GM12878 (cell line): Measurements from ENCODE around the gene KCNQ1. TPM values are rescaled to one million over a fixed set of nuclear protein-coding genes. Genes with fewer than 3 reads are reported as not detected.

ENCODE experiments used
- ASH2L ChIP-seq: fragments of 300-600, 200-600 bp; sonication (generic); IDR thresholded peaks from 2 replicates; pipeline ENCODE4 v1.6.1; 2017; ENCODE audit warnings: low read depth, mild to moderate bottlenecking, borderline replicate concordance
- BACH1 ChIP-seq: fragments of 450-650 bp; IDR thresholded peaks from 2 replicates; pipeline ENCODE4 v1.6.1; 2017; ENCODE audit warnings: mild to moderate bottlenecking, borderline replicate concordance
- BMI1 ChIP-seq: fragments of 450-650 bp; IDR thresholded peaks from 2 replicates; pipeline ENCODE4 v1.6.1; 2016; ENCODE audit warnings: mild to moderate bottlenecking, moderate library complexity, borderline replicate concordance
- CBX5 ChIP-seq: sonication (generic); IDR thresholded peaks from 2 replicates; pipeline ENCODE4 v1.6.1; 2016; ENCODE audit warnings: low read depth, moderate library complexity, mild to moderate bottlenecking, inconsistent platforms
- CTCF ChIP-seq, 3 experiments: IDR thresholded peaks in 2 of 3; conservative IDR thresholded peaks in 1 of 3; 2 replicates each; pipeline ENCODE4 v1.5.1; 2011; ENCODE audit warnings: low read depth in 3 of 3, low read length in 3 of 3, mild to moderate bottlenecking in 3 of 3, control low read depth in 2 of 3, moderate library complexity in 2 of 3, inconsistent platforms in 1 of 3, mixed read lengths in 1 of 3; ENCODE audit not compliant: control insufficient read depth in 2 of 3, insufficient read depth in 1 of 3; ENCODE audit errors: extremely low read depth in 1 of 3
- ELK1 ChIP-seq: IDR thresholded peaks from 2 replicates; pipeline ENCODE4 v1.6.1; 2012; ENCODE audit warnings: low read depth, low read length, improper control_type of control experiment
- ESRRA ChIP-seq: IDR thresholded peaks from 2 replicates; pipeline ENCODE4 v1.6.1; 2012; ENCODE audit warnings: mild to moderate bottlenecking, low read length, improper control_type of control experiment
- FOXM1 ChIP-seq: IDR thresholded peaks from 2 replicates; pipeline ENCODE4 v1.6.1; 2012; ENCODE audit warnings: low read depth, mild to moderate bottlenecking, inconsistent platforms, low read length, moderate library complexity
- HDGF ChIP-seq: fragments of 450-650 bp; IDR thresholded peaks from 2 replicates; pipeline ENCODE4 v1.6.1; 2016; ENCODE audit warnings: antibody characterized with exemption
- HSF1 ChIP-seq: fragments of 150-350 bp; IDR thresholded peaks from 2 replicates; pipeline ENCODE4 v1.6.1; 2014; ENCODE audit warnings: mild to moderate bottlenecking, low read depth, low read length
- KLF5 ChIP-seq: fragments of 450-650 bp; IDR thresholded peaks from 2 replicates; pipeline ENCODE4 v1.6.1; 2014; ENCODE audit warnings: mild to moderate bottlenecking; ENCODE audit not compliant: partially characterized antibody
- MXI1 ChIP-seq: fragments of 150-350 bp; IDR thresholded peaks from 2 replicates; pipeline ENCODE4 v1.6.1; 2011; ENCODE audit warnings: low read depth, mild to moderate bottlenecking, inconsistent platforms, low read length, improper control_type of control experiment
- MYC ChIP-seq: IDR thresholded peaks from 2 replicates; pipeline ENCODE4 v1.6.1; 2011; ENCODE audit warnings: mild to moderate bottlenecking, low read length, moderate library complexity, inconsistent platforms; ENCODE audit not compliant: insufficient read depth, insufficient replicate concordance, insufficient read length, severe bottlenecking
- POLR2AphosphoS2 ChIP-seq: IDR thresholded peaks from 2 replicates; pipeline ENCODE4 v1.6.1; 2011; ENCODE audit warnings: low read depth, mild to moderate bottlenecking, low read length, improper control_type of control experiment, moderate library complexity
- SMAD5 ChIP-seq: IDR thresholded peaks from 2 replicates; pipeline ENCODE4 v1.6.1; 2016; ENCODE audit warnings: antibody characterized with exemption, low read depth
- SMC3 ChIP-seq: IDR thresholded peaks from 2 replicates; pipeline ENCODE4 v1.6.1; 2011; ENCODE audit warnings: low read length, improper control_type of control experiment, borderline replicate concordance
- SREBF2 ChIP-seq: IDR thresholded peaks from 2 replicates; pipeline ENCODE4 v1.6.1; 2012; ENCODE audit warnings: mild to moderate bottlenecking, low read length
- USF1 ChIP-seq: IDR thresholded peaks from 2 replicates; pipeline ENCODE4 v1.6.1; 2011; ENCODE audit warnings: borderline replicate concordance, low read depth, mild to moderate bottlenecking, moderate library complexity, mixed read lengths, low read length; ENCODE audit not compliant: insufficient read depth; ENCODE audit errors: extremely low read length
- YY1 ChIP-seq: IDR thresholded peaks from 2 replicates; pipeline ENCODE4 v1.6.1; 2011; ENCODE audit warnings: low read depth, mild to moderate bottlenecking, low read length
- ZBED1 ChIP-seq: IDR thresholded peaks from 2 replicates; pipeline ENCODE4 v1.6.1; 2016; ENCODE audit warnings: borderline replicate concordance
- ZSCAN29 ChIP-seq: fragments of 450-650 bp; IDR thresholded peaks from 2 replicates; pipeline ENCODE4 v1.6.1; 2017; ENCODE audit warnings: mild to moderate bottlenecking, moderate library complexity
- ZZZ3 ChIP-seq: IDR thresholded peaks from 2 replicates; pipeline ENCODE4 v1.6.1; 2011; ENCODE audit warnings: low read depth; ENCODE audit not compliant: control insufficient read depth, insufficient read length
- polyA plus RNA-seq, 11 experiments: library from polyadenylated mRNA; depleted of rRNA in 4 of 11; unstranded in 6 of 11; stranded (reverse) in 5 of 11; fragments of >200 nt; fragmentation: Nextera tagmentation in 4 of 11; fragmentation: Illumina TruSeq in 1 of 11; extraction: Ambion mirVana in 4 of 11; extraction: Trizol in 1 of 11; gene quantifications; 1 replicate in 1 of 11; 2 replicates in 10 of 11; pipeline versions ENCODE4 v1.2.1 to v1.2.3, GENCODE V29; 2011 to 2016; ENCODE audit warnings: inconsistent platforms in 2 of 11, missing spikeins in 2 of 11, low read depth in 1 of 11
- total RNA-seq, 4 experiments: library from RNA; depleted of rRNA in 3 of 4; stranded (reverse); fragments of >200 nt in 3 of 4; fragmentation: Illumina TruSeq in 1 of 4; extraction: Trizol in 1 of 4; gene quantifications; 2 replicates each; pipeline versions ENCODE4 v1.2.1 to v1.2.3, GENCODE V29; 2013 to 2021

The KCNQ1 gene
- total and polyA plus RNA-seq, 10 of the 15 experiments (the other 5 are each of a cell fraction or from before 2014, with no cell fraction given) = 0.03 to 0.15 (median 0.12) TPM; not detected in 7

- TF ChIP-seq CBX5 (no peak), ZBED1 (no peak; the same call in 1 of the 2 replicates), KLF5 (peak; percentile 75), ZSCAN29 (peak; percentile 33; the same call in 1 of the 2 replicates), ELK1 (peak; percentile 98), ESRRA (no peak), SMAD5 (peak; percentile 90), BACH1 (peak; percentile 67), CTCF (IDR thresholded peaks at IDR 0.05 in 2 of 3, conservative IDR thresholded peaks at IDR 0.05 in 1 of 3; ENCODE audit: control insufficient read depth in 2 of 3, extremely low read depth in 1 of 3, insufficient read depth in 1 of 3, low read depth in 3 of 3, low read length in 3 of 3) (peak; percentile 99 to 100 (median 100); a peak in 5 of 6 replicates), ASH2L (no peak), FOXM1 (no peak), MYC (no peak), SMC3 (peak; percentile 31; the same call in 1 of the 2 replicates), HSF1 (no peak), POLR2AphosphoS2 (peak; percentile 98), SREBF2 (peak; percentile 52), MXI1 (peak; percentile 70; the same call in 1 of the 2 replicates), HDGF (peak; percentile 40; the same call in 1 of the 2 replicates), YY1 (no peak; the same call in 1 of the 2 replicates), ZZZ3 (no peak), USF1 (no peak), BMI1 (no peak)
Measured at GRCh38 chr11:2400069-2400761, 44.6 kb upstream of the KCNQ1 start, which contains the start of gene TSSC4 (continued).
